ENCODE data around the gene FBXW4. TPM values are rescaled to one million over a fixed set of nuclear protein-coding genes. Genes with fewer than 3 reads are reported as not detected.

FBXW4 gene
- total and polyA plus RNA-seq, 10 of the 15 experiments (the other 5 are each of a cell fraction or from before 2014, with no cell fraction given), result 5.7 to 42.0 (median 27.5) TPM

DNA sequence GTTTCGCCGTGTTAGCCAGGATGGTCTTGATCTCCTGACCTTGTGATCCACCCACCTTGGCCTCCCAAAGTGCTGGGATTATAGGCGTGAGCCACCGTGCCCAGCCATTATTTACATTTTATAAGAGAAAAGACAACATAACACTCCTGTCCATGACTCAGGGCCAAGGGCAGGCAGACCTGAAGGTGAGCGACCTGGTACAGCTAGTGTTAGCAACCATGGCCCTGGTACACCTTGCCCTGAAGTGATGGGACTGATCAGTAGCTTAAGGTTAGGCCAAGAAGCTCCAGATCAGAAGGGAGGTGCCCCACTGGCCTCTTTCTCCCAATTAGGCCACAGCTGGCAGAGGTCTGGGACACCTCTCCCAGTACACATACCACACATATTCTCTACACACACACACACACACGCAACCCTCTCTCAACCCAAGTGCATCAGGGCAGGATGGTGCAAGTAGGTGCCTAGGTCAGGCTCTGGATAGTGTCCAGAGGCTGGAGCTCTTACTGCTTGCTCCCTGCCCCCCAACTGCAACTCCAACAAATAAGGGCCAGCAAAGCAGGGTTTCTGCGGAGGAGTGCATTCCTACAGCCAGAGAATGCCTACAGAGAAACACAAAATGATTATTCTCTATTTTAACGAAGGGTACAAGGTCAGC is 63.0 kb downstream of the FBXW4 start:
- Histone ChIP-seq H4K20me1 (ENCODE audit: control insufficient read depth, insufficient read depth) (no peaks in the 10 kb centered on the region), H2AFZ (ENCODE audit: control insufficient read depth, low read depth, low read length) (no peak overlapping the region), H3K4me1 (ENCODE audit: control insufficient read depth, insufficient read depth, low read length) (no peaks in the 10 kb centered on the region), H3K9me3 (replicated peaks; ENCODE audit: control insufficient read depth, insufficient read depth, low read length) (no peaks in the 10 kb centered on the region), H3K4me3 (no peak overlapping the region), H3K27me3 (replicated peaks in 1 of 2; ENCODE audit: control insufficient read depth in 2 of 2, insufficient read depth in 2 of 2, low read length in 1 of 2) (no peaks in the 10 kb centered on the region), H3K79me2 (ENCODE audit: control insufficient read depth, insufficient read depth, low read length) (no peaks in the 10 kb centered on the region), H3K36me3 (ENCODE audit: control insufficient read depth in 2 of 2, insufficient read depth in 2 of 2, low read length in 1 of 2) (peaks cover 0 to 3% of the 10 kb centered on the region in 2 experiments; a peak in 1 of 4 replicates), H3K27ac (ENCODE audit: control insufficient read depth, insufficient read depth) (no peak overlapping the region), H3K9ac (ENCODE audit: control insufficient read depth, insufficient read depth, low read length) (no peak overlapping the region), H3K4me2 (ENCODE audit: control insufficient read depth, insufficient read depth) (no peak overlapping the region)
- in situ Hi-C loops (cut with MboI) (no loop called here), intact Hi-C loops (cut with micrococcal nuclease; ENCODE audit: unreplicated experiment) (no loop called here)
- ChIA-PET RAD21 (ENCODE audit: unreplicated experiment) (no interaction called here), CTCF (no interaction called here), POLR2A (interaction anchor here (1.5 kb wide), 1 partner anchor 38 kb away, joined by 4 read pairs; no protein-coding TSS in a partner anchor), SMC1A (ENCODE audit: uncharacterized antibody, unreplicated experiment) (interaction anchor here (1.6 kb wide), 1 partner anchor 14 kb away, joined by 5 read pairs; no protein-coding TSS in a partner anchor)
- FAIRE-seq, result no peak
- no TSS peak for BruUV-seq (replicated peaks)
- WGBS (ENCODE audit: insufficient coverage, insufficient replicate concordance, low lambda C conversion rate, missing lambda C conversion rate), result 97% methylated on average over 8 of the region's 8 CpGs
- no peak for ATAC-seq
- TF ChIP-seq BRCA1 (IDR thresholded peaks at IDR 0.05; ENCODE audit: low read depth, low read length) (no peak), TCF7 (IDR thresholded peaks at IDR 0.05; ENCODE audit: borderline replicate concordance) (no peak), SP1 (IDR thresholded peaks at IDR 0.05; ENCODE audit: low read depth, low read length) (no peak), YY1 (IDR thresholded peaks at IDR 0.05; ENCODE audit: low read depth, low read length) (no peak), ATF7 (IDR thresholded peaks at IDR 0.05; ENCODE audit: low read depth) (no peak), RB1 (IDR thresholded peaks at IDR 0.05; ENCODE audit: borderline replicate concordance) (no peak)
- TF ChIP-seq, protein P1, sequence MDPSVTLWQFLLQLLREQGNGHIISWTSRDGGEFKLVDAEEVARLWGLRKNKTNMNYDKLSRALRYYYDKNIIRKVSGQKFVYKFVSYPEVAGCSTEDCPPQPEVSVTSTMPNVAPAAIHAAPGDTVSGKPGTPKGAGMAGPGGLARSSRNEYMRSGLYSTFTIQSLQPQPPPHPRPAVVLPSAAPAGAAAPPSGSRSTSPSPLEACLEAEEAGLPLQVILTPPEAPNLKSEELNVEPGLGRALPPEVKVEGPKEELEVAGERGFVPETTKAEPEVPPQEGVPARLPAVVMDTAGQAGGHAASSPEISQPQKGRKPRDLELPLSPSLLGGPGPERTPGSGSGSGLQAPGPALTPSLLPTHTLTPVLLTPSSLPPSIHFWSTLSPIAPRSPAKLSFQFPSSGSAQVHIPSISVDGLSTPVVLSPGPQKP (IDR thresholded peaks at IDR 0.05; ENCODE audit: low read depth, low read length), result no peak
- no peak for DNase-seq (ENCODE audit: low read depth, low spot score)

All from GM12878 (cell line).